Activated CD4-positive, alpha-beta memory T cell treated with anti-CD3 and anti-CD28 coated beads for 36 hours (primary cell): ENCODE data around the gene ZWILCH. TPM values are rescaled to one million over a fixed set of nuclear protein-coding genes. Genes with fewer than 3 reads are reported as not detected.

Experiments used
- microRNA-seq: library from miRNA; unstranded; fragments of <30 nt; microRNA quantifications from one replicate; pipeline ENCODE4 v1.2.0, GENCODE V29; 2022; ENCODE audit warnings: borderline number of aligned reads, borderline microRNAs expressed, borderline replicate concordance
- total RNA-seq, 2 experiments: library from RNA; stranded (reverse); gene quantifications; one replicate each; pipeline ENCODE4 v1.2.3, GENCODE V29; 2021

The ZWILCH gene
- total RNA-seq, 2 experiments from 2014 or later = 29.6 to 31.1 TPM

Small RNA genes lying within 50 kb of the gene (microRNA-seq; reads per million reads assigned to microRNA genes)
- not detected for gene MIR4512

Other genes with a start within 250 kb of the ZWILCH start
- gene DIS3L, start 211.8 kb upstream of the ZWILCH start, total RNA-seq = 10 to 100 TPM; 23.5 to 26.3 TPM
- 10 to 100 TPM; 43.2 to 45.9 TPM for gene TIPIN, start 148.6 kb upstream of the ZWILCH start, total RNA-seq
- 10 to 100 TPM; 91.8 to 91.9 TPM for gene MAP2K1, start 118.4 kb upstream of the ZWILCH start, total RNA-seq
- 10 to 100 TPM; 23.4 to 25.3 TPM for gene SNAPC5, start 7.6 kb upstream of the ZWILCH start, total RNA-seq
- 1,000 to 10,000 TPM; 5,151 to 5,211 TPM for gene RPL4, start 471 bp upstream of the ZWILCH start, total RNA-seq
- not detected for gene LCTL, start 60.7 kb downstream of the ZWILCH start, total RNA-seq
- under 1 TPM; 0.07 to 0.24 TPM for gene SMAD6, start 196.9 kb downstream of the ZWILCH start, total RNA-seq